ENCODE measurements around the gene TRMT61A.

TRMT61A gene

DNA sequence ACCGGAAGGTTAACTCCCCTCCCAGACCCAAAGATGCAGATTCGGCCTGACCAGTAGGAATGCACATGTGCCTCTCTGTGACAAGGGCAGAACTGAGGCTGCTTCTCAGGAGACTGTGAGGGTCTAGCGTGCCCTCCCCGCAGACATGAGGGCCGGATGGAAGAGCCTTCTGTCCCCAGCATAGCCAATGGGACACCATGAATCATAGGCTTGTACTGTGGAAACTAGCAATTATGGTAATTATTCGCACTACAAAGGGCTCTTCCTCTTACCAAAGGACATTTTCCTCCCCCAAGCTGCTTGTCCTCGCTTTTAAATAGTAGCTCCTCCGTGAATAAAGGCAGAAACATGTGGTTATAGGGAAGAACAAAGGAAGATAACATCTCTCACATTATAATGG is 40.0 kb downstream of the TRMT61A start:
- DNase-seq, result no peak

DNA sequence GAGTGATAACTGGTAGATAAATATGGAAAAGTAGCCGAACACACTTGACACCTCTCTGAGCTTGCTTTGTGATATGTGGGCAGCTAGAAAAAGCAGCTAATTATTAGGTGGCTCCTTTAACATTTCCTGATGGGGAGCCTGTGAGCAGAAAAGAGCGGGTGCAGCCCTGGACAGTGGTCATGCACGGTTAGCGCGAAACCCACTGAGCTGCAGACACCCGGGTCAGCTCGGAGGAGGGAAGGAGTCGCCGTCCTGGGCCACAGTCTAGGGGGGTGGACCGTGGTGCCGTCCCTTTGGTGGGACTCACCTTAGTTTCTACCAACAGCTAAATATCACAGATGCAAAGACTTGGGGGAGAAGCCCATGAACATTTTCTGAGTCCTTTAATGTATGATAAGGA is 40.4 kb downstream of the TRMT61A start:
- no peak for DNase-seq

DNA sequence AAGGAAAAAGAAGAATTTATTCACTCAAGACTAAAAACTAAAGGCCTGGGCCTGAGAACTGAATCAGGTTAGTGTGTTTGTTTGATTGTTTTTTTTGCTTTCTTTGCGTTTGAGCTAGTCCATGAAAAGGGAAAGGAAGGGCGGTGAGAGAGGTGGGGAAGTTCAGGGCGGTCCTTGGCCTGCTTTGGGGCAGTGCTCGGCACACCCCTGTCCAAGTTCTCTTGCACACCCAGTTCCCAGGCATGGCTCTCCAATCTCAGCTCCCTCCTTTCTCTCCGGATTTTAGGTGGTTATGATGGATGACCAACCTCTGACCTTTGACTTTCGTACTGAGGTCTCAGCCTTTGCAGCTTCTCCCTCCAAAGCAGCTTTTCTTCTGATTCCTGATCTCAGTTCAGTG is 45.1 kb downstream of the TRMT61A start:
- no peak for DNase-seq

DNA sequence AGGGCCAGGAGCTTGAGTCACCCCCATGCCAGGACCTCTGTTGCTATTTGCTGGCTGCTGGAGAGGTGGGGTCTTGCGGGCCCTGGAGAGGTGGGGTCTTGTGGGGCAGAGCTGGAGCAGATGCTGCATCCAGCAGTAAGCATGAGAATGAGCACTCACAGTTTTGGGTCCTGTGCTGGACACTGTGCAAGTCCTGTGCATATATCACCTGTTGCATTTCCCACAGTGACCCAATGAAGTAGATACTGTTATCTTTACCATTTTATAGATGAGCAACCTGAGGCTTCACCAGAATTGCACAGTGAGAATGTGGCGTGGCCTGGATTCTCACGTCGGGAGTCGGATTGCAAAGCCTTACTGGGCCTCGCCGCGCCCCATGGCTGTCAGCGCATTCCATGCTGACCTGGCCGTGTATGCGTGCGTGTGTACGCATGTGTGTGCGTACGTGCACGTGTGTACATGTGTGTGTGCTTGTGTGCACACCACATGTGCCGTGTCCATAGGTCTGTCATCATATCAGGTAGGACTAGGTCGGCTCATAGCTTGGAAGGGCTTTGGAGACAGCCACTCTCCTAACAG is 45.8 kb downstream of the TRMT61A start:
- no peak for DNase-seq

DNA sequence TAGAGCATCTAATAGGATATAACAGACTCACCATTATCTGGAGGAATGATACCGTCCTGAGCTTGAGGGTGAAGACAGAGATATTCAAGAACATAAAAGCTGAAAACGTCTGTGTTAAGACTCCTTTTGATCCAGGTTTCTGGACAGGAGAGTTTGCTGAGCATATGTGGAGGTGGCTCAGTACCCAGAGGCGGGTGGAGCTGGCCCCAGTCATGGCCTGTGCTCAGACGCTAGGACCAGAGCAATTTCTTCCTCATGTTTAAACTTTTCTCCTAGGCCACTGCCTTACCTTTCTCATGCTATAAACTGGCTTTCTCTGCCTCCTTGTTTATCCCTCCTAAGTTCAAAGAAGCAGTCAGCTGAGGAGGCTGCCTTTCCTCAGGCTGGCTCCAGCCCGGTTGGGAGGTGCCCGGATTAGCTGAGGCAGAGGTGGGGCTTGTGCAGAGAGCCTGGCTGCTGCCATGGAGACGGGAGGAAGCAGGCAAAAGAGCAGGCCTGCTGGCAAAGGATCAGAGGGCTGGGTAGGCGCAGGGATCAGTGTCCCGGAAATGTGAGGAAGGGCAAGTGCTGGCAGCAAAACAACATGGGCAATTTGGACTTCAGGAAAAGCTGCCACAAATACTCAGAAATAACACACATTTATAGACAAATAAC is 47.5 kb downstream of the TRMT61A start:
- no peak for DNase-seq

DNA sequence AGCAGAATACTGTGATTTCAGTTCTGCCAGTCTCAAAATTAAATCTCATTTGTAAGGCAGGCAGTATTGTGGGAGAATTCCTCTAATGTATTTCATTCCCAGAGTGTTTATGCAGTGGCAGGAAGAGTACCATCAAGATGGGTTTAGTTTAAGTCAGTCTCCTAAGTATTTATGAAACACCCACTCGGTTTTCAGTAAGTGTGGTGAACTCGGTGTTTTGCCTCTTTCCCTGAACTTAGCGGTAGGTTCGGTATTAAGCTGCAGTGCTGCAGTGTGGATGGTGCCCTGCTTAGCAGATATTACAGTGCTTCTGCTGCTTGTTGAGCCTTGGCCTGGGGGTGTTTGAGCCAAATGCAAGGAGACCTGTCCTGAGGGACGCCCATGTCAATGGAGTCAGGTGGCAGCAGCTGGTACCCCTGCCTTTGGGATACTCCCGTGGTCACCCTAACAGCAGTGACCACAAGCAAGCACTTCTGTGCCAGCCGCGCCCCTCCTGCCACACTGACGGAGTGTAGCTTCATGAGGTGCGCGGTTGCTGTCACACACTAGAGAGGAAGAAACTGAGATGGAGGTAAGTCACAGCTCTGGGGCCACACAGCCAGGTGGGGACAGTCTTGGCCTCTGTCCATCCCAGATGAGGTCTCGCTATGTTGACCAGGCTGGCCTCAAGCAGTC is 49.5 kb downstream of the TRMT61A start:
- DNase-seq, result no peak

DNA sequence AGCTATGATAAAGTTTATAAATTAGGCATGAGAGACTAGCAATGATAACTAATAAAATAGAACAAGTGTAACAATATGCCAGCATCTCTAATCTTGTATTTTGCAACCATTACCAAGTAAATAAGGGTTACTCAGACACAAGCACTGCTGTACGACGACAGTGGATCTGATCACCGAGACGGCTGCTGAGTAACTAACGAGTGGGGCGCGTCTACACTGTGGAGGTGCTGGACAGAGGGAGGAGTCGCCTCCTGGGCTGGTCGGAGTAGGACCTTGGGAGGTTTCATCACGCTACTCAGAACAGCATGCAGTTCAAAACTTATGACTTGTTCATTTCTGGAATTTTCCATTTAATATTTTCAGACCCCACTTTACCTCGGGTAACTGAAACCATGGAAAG is 52.2 kb downstream of the TRMT61A start:
- DNase-seq, result no peak

DNA sequence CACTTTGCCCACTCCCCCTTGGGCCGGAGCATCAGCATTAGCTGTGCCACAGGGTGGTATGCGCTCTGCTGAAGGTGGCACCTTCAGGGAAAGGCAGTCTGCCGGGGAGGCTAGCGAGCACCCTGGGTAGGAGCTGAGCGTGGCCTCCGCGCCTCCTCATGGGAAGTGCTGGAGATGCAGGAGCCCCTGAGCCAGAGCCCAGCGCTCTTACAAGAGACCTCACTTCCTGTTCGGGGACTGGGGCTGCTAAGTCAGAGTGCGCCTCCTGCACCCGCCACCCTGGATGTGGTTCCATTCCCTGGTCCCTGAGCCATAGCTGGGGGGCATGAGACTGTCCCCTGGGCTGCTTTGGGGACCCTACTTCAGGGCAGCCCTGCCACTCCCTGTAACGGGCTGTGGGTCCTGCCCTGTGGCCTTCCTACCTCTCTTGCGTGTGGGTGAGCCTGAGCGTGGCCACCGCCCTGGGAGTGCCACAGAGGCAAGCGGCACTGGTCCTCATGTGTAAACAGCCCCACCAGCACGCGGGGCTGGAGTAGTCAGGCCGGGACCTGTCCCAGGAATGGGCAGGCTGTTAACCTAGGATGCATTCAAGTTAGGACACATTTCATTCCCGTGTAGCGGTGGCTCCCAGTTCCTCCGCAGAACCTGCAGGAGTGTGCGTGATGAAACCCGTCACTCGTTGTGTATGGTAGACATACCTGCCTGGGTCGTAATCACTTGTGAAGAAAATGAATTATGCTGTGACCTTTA is 53.1 kb downstream of the TRMT61A start:
- no peak for DNase-seq

DNA sequence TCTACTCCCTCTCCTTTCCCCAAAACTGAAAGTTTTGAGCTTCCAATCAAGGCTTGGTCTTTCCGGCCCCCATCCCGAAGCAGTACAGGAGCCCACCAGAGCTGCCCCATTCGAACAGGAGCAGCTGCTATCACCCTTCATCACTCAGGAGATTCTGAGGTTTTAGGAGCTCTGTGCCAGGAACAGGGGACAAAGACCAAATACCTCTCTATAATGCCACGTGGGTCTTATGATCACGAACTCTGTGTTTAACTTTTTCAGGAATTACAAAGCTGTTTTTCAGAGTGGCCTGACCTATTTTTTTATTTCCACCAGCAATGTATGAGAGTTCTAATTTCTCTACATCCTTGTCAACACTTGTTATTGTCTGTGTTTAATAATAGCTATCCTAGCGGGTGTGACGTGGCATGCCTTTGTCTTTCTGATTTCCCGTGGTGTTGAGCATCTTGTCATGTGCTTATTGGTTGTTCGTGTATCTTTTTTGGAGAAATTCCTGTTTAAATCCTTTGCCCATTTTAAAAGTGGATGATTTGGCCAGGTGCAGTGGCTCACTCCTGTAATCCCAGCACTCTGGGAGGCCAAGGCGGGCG is 55.4 kb downstream of the TRMT61A start:
- no peak for DNase-seq
